ENCODE results near the gene TSN.

DNA sequence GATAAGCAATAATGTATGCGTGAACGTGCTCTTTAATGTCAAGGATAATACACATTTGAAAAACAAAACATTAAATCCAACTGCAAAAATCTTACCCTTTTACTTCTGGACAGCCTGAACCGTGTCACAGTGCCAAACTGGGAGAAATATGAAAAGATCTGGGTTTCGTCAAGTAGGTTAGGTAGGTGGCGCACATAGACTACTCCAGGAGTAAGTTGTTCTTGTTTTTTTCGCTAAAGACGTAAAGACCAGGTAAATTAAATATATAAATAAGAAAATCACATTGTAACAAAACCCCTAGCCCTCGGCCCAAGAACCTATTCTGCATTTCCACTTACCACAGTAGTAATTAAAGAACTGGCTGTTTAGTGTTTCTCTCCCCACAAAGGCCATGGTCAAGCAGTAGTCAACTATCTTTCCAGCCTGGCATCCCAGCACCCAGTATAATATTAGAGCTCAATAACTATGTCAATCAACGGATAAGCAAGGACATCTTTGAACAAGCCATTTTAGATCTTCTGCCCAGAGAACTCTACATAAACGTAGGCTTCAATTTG is 19.9 kb upstream of the TSN start:
- TF ChIP-seq, protein P1, sequence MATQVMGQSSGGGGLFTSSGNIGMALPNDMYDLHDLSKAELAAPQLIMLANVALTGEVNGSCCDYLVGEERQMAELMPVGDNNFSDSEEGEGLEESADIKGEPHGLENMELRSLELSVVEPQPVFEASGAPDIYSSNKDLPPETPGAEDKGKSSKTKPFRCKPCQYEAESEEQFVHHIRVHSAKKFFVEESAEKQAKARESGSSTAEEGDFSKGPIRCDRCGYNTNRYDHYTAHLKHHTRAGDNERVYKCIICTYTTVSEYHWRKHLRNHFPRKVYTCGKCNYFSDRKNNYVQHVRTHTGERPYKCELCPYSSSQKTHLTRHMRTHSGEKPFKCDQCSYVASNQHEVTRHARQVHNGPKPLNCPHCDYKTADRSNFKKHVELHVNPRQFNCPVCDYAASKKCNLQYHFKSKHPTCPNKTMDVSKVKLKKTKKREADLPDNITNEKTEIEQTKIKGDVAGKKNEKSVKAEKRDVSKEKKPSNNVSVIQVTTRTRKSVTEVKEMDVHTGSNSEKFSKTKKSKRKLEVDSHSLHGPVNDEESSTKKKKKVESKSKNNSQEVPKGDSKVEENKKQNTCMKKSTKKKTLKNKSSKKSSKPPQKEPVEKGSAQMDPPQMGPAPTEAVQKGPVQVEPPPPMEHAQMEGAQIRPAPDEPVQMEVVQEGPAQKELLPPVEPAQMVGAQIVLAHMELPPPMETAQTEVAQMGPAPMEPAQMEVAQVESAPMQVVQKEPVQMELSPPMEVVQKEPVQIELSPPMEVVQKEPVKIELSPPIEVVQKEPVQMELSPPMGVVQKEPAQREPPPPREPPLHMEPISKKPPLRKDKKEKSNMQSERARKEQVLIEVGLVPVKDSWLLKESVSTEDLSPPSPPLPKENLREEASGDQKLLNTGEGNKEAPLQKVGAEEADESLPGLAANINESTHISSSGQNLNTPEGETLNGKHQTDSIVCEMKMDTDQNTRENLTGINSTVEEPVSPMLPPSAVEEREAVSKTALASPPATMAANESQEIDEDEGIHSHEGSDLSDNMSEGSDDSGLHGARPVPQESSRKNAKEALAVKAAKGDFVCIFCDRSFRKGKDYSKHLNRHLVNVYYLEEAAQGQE (IDR thresholded peaks at IDR 0.05; ENCODE audit: insufficient read depth in 1 of 2, low read depth in 2 of 2, low read length in 1 of 2) = no peak
- TF ChIP-seq CTCF (IDR thresholded peaks at IDR 0.05) (no peak), POLR2AphosphoS5 (IDR thresholded peaks at IDR 0.05; ENCODE audit: low read depth, low read length) (no peak), TCF7L2 (IDR thresholded peaks at IDR 0.05; ENCODE audit: low read depth, low read length) (no peak)
